ENCODE results near the gene WRNIP1.
A peak's percentile ranks its signal among the peaks of the same experiment; 100 is the strongest.

WRNIP1 gene

GRCh38 chr6:2725999-2726567 is 39.1 kb upstream of the WRNIP1 start:
- TF ChIP-seq CTCF (conservative IDR thresholded peaks at IDR 0.05) = no peak
- no peak overlapping the region for H3K27ac ChIP-seq

- no peak for TF ChIP-seq CTCF (conservative IDR thresholded peaks at IDR 0.05)
- H3K27ac ChIP-seq = peak overlapping the region; percentile 82; the same call in 1 of the 2 replicates
Observed at GRCh38 chr6:2729921-2730320, 35.3 kb upstream of the WRNIP1 start.

GRCh38 chr6:2730353-2731107 is 34.7 kb upstream of the WRNIP1 start:
- peak overlapping the region; percentile 82 for H3K27ac ChIP-seq
- TF ChIP-seq CTCF (conservative IDR thresholded peaks at IDR 0.05) = no peak

GRCh38 chr6:2731281-2731909 is 33.8 kb upstream of the WRNIP1 start:
- no peak for TF ChIP-seq CTCF (conservative IDR thresholded peaks at IDR 0.05)
- peak overlapping the region; percentile 82 for H3K27ac ChIP-seq

- no peak for TF ChIP-seq CTCF (conservative IDR thresholded peaks at IDR 0.05)
- H3K27ac ChIP-seq = peak overlapping the region; percentile 82
Observed at GRCh38 chr6:2732503-2733089, 32.6 kb upstream of the WRNIP1 start.

GRCh38 chr6:2733324-2733723 is 31.9 kb upstream of the WRNIP1 start:
- H3K27ac ChIP-seq = peak overlapping the region; percentile 82
- TF ChIP-seq CTCF (conservative IDR thresholded peaks at IDR 0.05) = no peak

Data from VCaP (cell line).